Activated CD4-positive, alpha-beta T cell treated with anti-CD3 and anti-CD28 coated beads for 1 hour (primary cell): ENCODE measurements around the gene TOP2B.

ENCODE experiments used
- DNase-seq: peaks from one replicate; pipeline ENCODE4 v3.0.0-alpha.2; 2020

The TOP2B gene

DNA sequence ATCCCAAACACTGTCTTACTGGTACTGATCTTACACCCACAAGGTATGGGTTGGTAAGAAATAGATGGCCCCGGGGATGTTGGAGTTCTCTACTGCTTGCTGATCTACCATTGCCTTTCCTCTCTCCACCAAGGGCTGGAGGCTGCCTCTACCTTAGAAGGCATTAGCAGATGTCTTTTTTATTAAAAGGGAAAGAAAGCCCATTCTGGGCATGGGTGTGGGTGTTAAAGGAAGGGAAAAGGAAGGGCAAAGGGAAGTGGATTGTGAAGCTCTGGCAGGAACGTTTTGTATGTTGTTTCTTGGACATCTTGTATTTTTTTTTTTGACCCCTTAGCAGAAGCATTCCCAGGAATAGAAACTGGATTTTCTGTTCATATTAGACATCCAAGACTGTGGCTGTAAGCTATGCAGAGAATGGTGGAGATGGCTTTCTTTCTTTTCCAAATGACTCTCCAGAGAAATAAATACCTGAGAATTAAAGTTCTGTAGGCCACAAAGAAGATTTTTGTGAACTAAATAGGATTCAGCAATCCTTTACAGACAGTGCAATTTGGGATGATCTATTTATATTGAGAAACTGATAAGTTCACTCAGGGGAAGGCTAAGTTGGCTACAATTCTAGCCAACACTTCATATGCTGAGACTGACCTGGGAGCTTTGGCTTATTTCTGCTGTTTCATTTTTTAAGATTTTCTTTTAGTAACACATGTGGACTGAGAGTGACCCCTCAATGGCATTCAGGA, 108.8 kb downstream of the TOP2B start:
- no peak for DNase-seq

DNA sequence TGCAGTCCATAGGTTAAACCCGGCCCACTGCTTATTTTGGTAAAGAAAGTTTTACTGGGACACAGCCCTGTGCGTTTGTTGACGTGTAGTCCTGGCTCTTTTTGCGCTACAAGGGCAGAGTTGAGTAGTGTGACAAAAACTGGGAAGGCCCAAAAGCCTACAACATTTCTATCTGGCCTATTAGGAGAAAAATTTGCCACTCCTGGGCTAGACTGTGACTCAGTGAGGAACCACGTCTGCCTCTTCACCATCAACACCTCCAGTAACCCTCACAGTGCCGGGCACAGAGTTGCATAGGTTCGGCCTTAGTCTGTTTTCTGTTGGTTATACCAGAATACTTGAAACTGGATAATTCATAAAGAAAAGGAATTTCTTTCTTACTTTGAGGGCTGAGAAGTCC, 110.3 kb downstream of the TOP2B start:
- DNase-seq, result no peak

DNA sequence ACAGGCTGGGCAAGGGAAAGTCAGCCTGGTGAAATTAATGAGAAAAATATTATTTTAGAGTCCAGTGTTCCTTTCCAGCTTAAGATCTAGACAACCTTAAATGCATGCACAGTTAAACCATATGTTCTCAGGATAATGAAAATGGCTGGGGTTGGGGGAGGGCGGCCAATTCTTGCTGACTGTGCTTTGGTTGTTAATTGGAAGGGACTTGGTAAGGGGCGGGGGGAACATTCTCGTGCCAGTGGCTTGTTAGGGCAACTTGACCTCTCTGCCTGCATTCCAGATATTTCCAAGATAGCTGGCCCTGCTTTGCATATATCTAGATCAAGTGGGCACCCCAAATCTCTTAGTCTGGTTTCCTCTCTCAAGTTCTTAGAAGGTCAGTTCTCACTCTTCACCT, 112.5 kb downstream of the TOP2B start:
- no peak for DNase-seq

DNA sequence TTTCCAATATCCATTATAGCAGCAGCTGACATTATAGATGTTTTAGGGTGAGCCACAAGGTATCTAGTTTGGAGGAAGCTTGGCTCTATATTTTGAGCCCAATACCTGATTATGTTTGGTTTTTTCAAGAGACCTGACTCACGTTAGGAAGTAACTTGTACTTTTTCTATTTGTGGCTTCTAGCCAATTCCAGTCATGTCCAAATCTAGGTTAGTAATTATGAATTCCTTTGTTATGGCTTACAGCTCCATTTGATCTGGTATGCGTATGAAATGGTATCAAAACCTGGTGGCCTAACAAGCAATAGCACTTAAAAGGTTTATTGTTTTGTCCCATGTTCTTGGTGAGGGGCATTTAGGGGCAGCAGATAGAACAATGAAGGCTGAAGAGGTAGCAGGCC, 115.9 kb downstream of the TOP2B start:
- no peak for DNase-seq

DNA sequence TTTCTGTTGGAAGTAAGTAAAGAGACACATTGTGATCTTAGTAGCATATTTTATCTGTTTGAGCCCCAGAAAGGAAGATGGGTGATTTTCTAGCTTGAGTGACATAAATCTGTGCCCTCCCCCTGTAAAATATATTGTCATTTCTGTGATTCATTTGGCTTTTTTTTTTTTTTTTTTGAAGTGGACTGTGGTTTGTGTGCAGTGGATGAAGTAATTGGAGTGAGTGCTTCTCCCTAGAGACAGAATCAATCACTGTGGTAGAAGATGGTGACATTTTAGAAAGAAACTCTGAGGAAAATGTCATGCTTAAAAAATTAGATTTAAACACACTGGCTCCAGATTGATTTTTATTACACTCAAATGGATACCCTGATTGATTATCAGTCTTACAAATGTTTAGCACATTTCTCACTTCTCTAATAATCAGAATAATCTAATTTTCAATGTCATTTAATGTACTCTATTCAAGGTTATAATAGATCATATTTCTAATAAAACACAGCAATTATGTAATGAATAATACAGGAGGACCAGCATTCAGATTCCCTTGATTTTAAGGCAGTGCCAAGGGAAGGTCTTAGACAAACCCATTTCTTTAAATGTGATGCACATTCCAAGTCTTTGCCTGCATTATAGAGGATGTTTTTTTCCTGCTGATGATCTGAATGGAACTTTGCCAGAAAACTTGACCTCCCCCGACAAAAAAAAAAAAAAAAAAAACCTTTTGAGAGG, 116.6 kb downstream of the TOP2B start:
- no peak for DNase-seq
